ENCODE results near the gene CACNA2D3. TPM values are rescaled to one million over a fixed set of nuclear protein-coding genes. Genes with fewer than 3 reads are reported as not detected.

The CACNA2D3 gene
- total and polyA plus RNA-seq, 12 donors, result 0.26 to 13.7 (median 2.8) TPM; not detected in 1

GRCh38 chr3:54533856-54534255, 411.5 kb downstream of the CACNA2D3 start:
- no peaks in the 10 kb centered on the region for H3K9me3 ChIP-seq (replicated peaks in 1 of 3)
- H3K36me3 ChIP-seq (replicated peaks in 1 of 2), result no peaks in the 10 kb centered on the region
- H3K4me3 ChIP-seq, result no peak overlapping the region
- no peak for DNase-seq
- H3K27ac ChIP-seq, result no peak overlapping the region
- TF ChIP-seq CTCF (IDR thresholded peaks at IDR 0.05) (no peak), POLR2A (IDR thresholded peaks at IDR 0.05) (no peak)
- no peaks in the 10 kb centered on the region for H3K4me1 ChIP-seq (replicated peaks in 1 of 2)
- no peaks in the 10 kb centered on the region for H3K27me3 ChIP-seq
- intact Hi-C loops (cut with DNase I), result no loop called here
- WGBS, 4 donors, result 55 to 62% (median 60%) methylated on average over 4 of the region's 4 CpGs

GRCh38 chr3:54535619-54536018, 413.3 kb downstream of the CACNA2D3 start:
- Histone ChIP-seq H3K27ac (no peak overlapping the region), H3K4me3 (no peak overlapping the region), H3K4me1 (replicated peaks in 1 of 2) (no peaks in the 10 kb centered on the region), H3K36me3 (replicated peaks in 1 of 2) (no peaks in the 10 kb centered on the region), H3K27me3 (no peaks in the 10 kb centered on the region), H3K9me3 (replicated peaks in 1 of 3) (no peaks in the 10 kb centered on the region)
- WGBS, 4 donors, result 68 to 94% (median 82%) methylated on average over 1 of the region's 1 CpG
- no peak for DNase-seq
- intact Hi-C loops (cut with DNase I), result no loop called here
- TF ChIP-seq CTCF (IDR thresholded peaks at IDR 0.05) (no peak), POLR2A (IDR thresholded peaks at IDR 0.05) (no peak)

- H3K4me3 ChIP-seq, result no peak overlapping the region
- WGBS, 4 donors, result 60 to 76% (median 68%) methylated on average over 2 of the region's 2 CpGs
- no peak overlapping the region for H3K27ac ChIP-seq
- intact Hi-C loops (cut with DNase I), result no loop called here
- TF ChIP-seq CTCF (IDR thresholded peaks at IDR 0.05) (no peak), POLR2A (IDR thresholded peaks at IDR 0.05) (no peak)
- DNase-seq, result no peak
- H3K9me3 ChIP-seq (replicated peaks in 1 of 3), result no peaks in the 10 kb centered on the region
- no peaks in the 10 kb centered on the region for H3K4me1 ChIP-seq (replicated peaks in 1 of 2)
- H3K27me3 ChIP-seq, result no peaks in the 10 kb centered on the region
- no peaks in the 10 kb centered on the region for H3K36me3 ChIP-seq (replicated peaks in 1 of 2)
Measured at GRCh38 chr3:54536450-54536849, 414.1 kb downstream of the CACNA2D3 start.

- WGBS, 4 donors, result 81 to 95% (median 89%) methylated on average over 6 of the region's 6 CpGs
- Histone ChIP-seq H3K27me3 (no peaks in the 10 kb centered on the region), H3K4me3 (no peak overlapping the region), H3K27ac (no peak overlapping the region), H3K9me3 (replicated peaks in 1 of 3) (no peaks in the 10 kb centered on the region), H3K4me1 (replicated peaks in 1 of 2) (no peaks in the 10 kb centered on the region), H3K36me3 (replicated peaks in 1 of 2) (no peaks in the 10 kb centered on the region)
- intact Hi-C loops (cut with DNase I), result no loop called here
- DNase-seq, result no peak
- TF ChIP-seq CTCF (IDR thresholded peaks at IDR 0.05), result no peak
- no peak for TF ChIP-seq POLR2A (IDR thresholded peaks at IDR 0.05)
Measured at GRCh38 chr3:54537506-54537905, 415.2 kb downstream of the CACNA2D3 start.
